IPS-18c (cell line): Measurements from ENCODE around the gene ZFP36.
A peak's percentile ranks its signal among the peaks of the same experiment; 100 is the strongest.

Source experiments
- H3K4me3 ChIP-seq: 2 replicates; pipeline ENCODE4 v1.7.0; 2013; ENCODE audit warnings: low read depth, mild to moderate bottlenecking, low read length, moderate library complexity; ENCODE audit not compliant: insufficient read depth
- H3K9me3 ChIP-seq: one replicate; pipeline ENCODE4 v1.6.1; 2013; ENCODE audit warnings: mild to moderate bottlenecking, low read length, moderate library complexity; ENCODE audit not compliant: control insufficient read depth, insufficient read depth

Gene ZFP36

DNA sequence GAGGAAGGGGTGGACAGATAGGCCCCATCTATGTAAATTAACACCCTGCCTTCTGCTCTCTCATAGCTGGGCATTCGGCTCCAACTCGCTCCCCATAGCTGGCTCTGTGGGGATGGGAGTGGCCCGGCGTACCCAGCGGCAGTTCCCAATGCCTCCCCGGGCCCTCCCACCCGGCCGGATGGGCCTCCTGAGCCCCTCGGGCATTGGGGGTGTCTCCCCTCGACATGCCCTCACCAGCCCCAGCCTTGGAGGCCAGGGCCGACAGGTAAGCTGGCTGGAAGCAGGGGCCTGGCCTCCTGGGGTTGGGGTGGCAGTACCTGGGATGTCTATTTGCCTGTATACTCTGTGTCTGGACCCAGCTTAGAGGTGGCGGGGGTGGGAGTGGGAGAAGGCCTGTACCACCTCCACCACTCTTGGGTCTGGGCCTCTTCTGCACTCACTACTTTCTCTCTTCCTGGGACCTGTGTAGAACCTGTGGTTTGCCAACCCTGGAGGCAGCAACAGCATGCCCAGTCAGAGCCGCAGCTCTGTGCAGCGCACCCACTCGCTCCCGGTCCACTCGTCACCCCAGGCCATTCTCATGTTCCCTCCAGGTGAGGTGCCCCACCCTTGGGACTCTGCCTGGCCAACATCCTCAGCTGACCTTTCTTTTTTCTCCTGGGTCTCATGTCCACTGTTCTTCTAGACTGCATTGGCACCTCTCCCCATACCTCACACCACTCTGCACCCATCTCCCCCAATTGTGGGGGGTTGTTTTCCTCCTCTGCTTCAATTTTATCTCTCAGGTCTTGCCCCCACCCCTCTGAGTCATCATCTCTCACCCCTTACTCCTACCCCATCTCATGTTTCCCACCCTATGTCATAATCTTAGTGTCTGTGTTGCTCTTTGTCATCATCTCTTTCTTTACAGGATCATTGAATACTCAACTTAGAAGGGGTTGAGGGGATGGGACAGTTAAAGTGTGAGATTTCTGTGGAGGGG is 25.8 kb upstream of the ZFP36 start:
- Histone ChIP-seq H3K9me3 (no peaks in the 10 kb centered on the region), H3K4me3 (no peak overlapping the region)

DNA sequence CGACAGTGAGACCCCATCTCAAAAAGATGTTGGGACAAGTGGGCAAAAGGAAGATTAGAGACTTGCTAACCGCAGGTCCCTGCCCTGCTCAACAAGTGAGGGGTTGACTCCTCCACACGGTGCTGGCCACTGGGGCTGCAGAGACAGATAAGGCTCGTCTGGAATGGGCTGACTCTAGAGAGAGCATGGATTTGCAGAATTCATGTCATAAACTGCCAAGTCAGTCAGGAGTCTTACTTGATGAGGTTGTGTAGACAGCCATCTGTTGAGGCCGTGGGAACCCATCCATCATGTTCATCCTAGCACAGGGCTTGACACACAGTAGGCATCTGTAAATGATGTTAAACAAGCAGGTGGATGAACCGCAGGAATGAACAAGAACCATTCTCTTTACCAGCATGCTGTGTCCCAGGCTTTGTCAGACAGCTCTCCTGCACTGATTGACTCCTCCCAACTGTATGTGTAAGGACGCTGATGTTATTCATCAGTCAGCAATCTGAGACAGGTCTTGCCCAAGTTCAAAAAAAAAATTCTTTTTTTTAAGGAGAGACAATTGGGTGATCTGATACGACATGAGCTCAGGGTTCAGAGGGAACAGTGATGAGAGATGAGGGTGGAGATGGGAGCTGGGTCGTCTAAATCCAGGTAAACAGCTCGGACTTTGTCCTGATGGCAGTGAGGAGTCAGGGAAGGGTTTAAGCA is 24.6 kb upstream of the ZFP36 start:
- no peaks in the 10 kb centered on the region for H3K9me3 ChIP-seq
- no peak overlapping the region for H3K4me3 ChIP-seq

DNA sequence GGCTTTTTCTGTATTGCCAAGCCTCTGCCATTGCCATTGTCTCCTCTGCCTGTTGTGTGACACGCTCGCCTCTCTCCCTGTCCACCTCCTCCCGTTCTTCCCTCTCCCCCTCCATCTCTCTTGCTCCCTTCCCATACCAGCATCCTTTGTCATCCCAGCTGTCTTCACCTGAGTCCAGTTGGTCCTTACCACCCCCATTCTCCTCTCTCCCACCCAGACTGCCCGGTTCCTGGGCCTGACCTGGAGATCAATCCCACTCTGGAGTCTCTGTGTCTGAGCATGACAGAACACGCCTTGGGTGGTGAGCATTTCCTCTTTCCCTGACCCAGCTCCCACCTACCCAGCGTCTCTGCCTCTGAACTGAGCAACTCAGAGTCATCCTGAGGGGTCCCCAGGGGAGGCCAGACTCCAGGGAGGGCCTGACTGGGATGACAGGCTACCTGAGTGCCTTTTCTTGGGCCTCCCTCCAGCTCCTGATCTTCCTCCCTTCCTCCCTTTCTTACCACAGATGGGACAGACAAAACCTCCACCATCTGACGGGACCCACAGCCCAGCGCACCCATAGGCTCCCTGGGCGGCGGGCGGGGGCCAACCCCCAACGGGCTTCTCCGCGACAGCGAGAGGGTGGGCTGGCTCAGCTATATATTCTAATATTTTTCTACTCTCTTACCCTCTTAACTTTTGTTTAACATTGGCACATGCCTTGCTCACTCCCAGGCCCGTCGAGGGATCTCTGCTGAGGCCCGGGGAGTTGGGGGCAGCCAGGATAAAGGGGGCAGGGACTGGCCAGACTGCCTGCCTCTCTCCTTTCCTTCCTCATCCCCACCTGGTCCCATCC is 23.4 kb upstream of the ZFP36 start:
- no peaks in the 10 kb centered on the region for H3K9me3 ChIP-seq
- no peak overlapping the region for H3K4me3 ChIP-seq

DNA sequence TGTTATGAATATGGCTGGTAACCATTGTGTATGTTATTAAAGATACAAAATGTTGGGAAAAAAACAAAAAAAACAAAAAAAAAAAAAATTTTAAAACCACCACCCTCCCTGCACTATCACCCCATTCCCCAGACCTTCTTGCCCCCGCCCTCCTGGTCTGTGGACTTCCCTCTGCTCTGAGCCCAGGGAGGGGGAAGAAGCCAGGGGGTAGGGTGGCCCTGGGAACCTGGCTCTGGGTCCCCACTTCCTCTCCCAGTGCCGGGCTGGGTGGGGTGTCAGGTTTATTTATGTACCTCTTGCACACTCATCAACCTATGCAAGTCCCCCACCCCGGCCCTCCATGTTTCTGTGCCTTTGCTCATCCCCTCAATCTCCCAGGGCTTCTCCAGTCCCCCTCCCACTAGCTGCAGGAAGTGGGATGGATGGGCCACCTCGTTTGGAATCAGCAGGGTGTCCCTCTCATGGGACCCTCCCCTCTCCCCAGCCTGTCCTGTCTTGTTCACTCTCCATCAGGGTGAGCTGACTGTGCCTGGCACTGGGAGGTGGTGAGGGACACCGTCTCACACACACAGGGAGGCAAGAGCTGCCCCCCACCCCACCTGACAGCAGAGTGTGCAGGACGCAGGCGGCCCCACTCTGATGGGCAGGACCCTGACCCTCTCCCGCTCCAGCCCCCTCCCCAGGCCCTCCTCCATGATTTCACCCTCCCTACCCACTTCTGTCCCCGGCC is 21.6 kb upstream of the ZFP36 start:
- H3K9me3 ChIP-seq: no peaks in the 10 kb centered on the region
- H3K4me3 ChIP-seq: no peak overlapping the region

DNA sequence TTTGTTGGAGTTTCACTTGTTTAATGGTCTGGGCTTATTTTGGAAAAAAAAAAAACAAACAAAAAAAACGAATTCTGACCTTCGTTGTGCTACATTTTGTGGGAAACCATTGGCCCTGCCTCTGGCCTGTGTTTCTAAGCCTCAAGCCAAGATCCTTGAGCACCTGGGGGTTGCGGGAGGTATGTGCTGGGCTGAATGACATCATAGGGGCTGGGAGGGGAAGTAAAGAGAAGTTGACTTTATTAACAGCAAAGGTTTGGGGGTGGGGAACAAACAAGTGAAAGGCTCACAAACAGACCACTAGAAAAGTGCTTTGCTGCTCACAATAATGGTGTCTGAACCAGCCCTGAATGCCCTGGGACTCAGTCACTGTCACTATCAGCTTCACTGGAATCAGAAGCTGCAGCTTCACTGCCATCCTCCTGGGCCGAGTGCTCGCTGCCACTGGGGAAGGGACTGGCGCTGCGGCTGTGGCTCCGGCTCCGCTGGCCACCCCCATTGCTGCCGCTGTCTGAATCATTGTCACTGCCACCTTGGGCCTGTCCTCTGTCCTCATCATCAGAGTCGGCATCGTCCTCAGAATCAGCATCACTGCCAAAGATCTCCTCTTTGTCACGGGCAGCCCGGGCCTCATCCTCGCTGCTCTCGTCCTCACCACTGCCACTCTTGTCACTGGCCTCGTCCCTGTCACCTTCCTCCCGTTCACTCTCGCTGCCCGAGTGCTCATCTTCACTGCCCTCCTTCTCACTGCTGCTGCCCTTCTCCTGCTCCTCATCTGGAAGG is 20.8 kb upstream of the ZFP36 start:
- Histone ChIP-seq H3K9me3 (no peaks in the 10 kb centered on the region), H3K4me3 (no peak overlapping the region)

DNA sequence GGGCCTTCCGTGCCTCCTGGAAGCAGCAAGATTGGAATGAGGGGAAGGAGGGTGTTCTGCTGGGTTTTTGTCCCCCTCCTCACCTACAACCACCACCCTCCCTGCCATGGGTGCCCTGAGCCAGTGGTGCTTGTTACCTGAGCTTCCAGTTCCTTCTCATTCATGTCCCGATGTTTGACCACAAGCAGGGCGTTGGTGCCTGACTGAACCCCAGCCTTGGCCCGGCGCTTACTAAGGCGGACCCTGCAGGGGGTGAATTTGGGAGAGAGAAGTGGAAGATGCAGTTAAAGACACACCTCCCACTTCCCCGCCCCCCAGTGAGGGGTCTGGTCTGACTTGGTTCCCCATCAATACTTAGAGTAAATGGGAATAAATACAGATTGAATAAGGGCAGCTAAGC is 20.1 kb upstream of the ZFP36 start:
- no peak overlapping the region for H3K4me3 ChIP-seq
- H3K9me3 ChIP-seq: no peaks in the 10 kb centered on the region

DNA sequence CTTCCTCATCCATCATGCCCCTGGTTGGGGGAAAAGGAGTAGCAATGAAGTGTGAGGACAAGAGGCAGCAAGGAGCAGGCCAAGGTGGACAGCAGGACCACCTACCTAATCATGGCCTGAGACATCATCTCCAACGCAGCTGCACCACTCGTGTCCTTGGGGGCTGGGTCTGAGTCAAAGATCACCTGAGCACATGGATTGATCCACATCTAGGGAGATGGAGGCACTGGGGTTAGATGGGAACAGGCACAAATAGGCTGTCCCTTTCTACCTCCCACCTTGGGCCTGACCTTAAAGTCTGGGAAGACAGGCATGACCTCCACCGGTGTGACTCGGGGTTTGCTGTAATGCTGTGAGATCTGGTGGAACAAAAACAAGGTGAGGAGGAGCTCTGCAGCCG is 18.0 kb upstream of the ZFP36 start:
- Histone ChIP-seq H3K4me3 (no peak overlapping the region), H3K9me3 (no peaks in the 10 kb centered on the region)

DNA sequence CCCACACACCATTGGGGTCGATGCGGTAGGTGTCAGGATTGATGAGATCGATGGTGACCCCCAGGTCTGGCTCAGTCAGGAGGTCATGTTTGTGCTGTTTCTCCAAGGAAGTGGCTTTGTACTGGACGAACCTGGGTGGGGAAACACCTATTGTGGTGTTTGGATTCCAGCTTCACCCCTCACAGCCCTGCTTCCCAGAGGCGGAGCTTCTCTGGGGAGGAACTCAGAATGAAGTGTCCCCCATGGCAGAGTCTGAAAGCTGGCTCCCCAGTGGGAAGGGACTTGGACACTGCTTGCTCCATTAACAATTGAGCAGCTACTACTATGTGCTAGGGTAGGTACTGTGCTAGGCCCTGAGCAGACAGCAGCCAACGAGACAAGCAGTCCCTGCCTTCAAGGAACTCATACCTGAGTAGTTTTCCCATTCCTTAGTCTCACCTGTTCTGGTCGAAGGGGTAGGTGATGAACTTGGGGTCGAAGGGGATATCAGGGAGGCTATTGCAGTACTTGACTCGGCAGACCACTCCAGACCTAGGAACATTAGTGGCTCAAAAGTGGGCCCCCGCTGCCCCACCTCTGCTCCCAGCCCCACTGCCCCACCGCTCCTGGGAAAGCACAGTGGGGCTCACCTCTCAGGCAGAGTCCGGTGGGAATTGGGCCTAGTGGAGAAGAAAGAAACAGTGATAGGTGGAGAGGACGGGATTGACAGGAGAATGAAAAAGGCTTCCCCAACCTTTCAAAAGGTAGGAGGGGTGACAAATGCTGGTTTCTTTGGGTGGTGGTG is 16.8 kb upstream of the ZFP36 start:
- Histone ChIP-seq H3K9me3 (no peaks in the 10 kb centered on the region), H3K4me3 (peak overlapping the region; percentile 92)

DNA sequence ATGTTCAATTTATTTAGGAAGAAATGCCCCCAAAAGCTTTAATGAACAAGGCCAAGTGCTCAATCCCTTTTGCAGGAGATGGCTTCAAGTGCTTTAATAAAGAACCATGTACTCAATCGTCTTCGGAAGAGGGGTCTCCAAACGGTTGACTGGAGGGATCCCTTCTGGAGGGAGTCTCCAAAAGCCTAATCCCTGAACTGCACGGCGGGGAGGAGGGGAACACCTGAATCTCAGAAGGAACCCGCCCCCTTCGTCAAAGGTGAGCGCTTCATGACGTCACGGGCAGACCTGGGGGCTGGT is 16.2 kb upstream of the ZFP36 start:
- Histone ChIP-seq H3K9me3 (no peaks in the 10 kb centered on the region), H3K4me3 (peak overlapping the region; percentile 92)

DNA sequence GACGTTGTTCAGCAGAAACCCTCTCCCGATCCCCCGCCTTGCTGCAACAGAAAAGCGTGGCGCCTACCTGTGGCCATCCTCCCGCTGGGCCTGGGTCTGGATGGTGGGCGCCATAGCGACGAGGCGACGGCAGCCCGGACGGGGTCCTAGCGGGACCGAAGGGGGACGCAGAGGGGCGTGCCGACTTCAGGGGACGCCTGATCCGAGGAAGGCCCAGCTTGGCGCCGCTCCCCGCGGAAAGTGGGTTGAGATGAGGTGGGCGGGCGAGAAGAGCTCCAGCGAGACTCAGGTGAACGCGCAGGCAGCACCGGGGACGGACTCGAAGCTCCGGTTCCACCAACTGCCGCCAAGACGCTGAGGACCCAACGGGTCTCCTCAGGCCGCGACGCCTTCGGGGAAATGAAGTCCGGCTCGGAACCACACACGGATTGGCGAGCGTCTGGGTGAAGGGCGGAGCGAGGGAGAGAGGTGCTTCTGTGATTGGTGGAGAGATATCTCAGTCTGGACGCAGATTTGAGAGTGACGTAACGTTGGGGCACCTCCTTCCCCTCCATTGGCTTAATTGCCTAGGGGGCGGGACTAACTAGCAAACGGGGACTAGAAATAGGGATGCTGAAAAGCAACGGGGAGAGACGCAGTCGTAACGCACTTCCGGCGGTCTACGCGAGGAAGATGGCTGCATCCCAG is 15.8 kb upstream of the ZFP36 start, which contains the start of the genes MED29 and PAF1:
TSS of gene MED29 (plus strand) at position 628 of the 687 bp plus-strand sequence. CDS start at position 673, 45 bp downstream.
TSS of gene PAF1 (minus strand) at position 356 of the 687 bp plus-strand sequence. CDS start at position 114, 242 bp downstream.
- H3K4me3 ChIP-seq: peak within 1 kb of the TSS; percentile 100
- H3K9me3 ChIP-seq: no peaks in the 10 kb centered on the region

DNA sequence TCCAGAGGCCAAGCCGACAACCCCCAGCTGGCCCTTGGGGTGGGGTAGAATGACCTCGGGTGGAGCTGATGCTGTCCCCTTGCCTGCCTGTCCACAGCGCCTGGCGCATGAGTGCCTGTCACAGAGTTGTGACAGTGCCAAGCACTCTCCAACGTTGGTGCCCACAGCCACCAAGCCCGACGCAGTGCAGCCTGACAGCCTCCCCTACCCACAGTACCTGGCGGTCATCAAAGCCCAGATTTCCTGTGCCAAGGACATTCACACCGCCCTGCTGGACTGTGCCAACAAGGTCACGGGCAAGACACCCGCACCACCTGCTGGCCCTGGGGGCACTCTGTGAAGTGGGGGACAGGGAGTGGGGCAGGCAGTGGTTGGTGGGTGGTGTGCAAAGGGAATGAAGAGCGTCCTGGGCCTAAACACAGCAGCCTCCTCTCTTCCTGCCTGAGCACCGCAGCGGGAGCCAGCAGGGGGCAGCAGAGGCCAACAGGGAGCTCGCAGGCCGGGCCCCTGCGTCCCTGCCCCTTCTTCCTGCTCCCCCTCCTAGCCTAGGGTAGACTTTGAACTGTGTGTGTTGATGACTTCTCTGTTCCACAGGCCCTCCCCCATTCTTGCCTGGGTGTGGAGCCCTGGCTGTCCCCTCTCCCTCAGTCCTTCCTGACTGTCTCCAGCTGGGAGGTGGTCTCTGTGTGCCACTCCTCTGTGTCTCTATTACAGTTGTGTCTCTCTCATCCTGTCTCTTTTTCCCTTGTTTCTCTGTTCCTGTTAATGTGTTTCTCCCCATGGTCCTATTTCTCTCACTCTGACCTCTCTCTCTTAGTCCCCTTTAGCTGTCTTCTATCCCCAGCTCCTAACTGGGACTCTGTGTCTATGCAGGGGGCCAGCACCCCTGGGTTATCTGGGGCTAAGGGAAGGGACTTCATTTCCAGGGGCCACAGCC is 9.0 kb upstream of the ZFP36 start:
- Histone ChIP-seq H3K9me3 (peaks cover 2% of the 10 kb centered on the region), H3K4me3 (no peak overlapping the region)

DNA sequence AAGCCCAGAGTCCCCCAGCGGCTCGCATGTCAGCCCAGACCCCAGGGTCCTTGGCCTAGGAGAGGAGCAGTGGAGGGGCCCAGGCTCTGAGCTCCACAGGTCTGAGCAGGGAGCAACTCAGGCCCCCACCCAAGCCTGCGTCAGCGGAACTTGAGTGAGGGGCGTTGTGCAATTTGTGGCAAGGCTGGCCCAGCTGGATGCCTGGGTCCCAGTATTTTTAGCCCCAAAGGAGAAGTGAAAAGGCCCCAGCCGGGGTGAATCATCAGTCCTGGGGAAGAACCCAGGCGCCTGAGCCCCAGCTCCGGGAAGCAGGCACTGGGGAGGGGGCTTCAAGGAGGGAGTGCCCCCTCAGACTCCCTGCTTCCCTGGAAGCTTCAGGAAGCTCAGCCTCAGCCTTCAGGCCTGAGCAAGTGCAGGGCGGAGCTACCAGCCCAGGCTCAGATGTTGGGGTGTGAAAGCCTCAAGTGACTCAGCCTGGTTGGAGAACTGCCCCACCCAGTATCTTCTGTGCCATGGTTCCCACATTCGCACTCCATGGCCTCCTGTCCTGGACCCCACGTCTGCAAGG is 8.3 kb upstream of the ZFP36 start:
- H3K4me3 ChIP-seq: no peak overlapping the region
- peaks cover 2% of the 10 kb centered on the region for H3K9me3 ChIP-seq

DNA sequence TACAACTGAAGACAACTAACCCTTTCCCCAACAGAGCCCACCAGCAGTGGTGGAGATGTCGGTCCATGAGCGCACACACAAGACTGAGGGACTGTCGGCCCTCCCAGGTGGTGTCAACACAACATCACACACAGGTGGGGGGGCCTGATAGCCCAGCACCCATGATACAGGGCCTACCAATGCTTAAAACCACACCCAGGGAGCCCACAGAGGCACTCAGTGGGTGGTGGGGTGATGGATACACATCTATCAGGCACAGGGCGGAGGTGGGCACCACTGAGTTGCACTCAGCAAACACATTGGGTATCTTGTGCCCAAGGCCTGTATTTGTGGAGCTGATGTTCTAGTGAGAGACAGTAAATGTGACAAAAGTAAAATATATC is 7.0 kb upstream of the ZFP36 start:
- no peak overlapping the region for H3K4me3 ChIP-seq
- peaks cover 2% of the 10 kb centered on the region for H3K9me3 ChIP-seq

DNA sequence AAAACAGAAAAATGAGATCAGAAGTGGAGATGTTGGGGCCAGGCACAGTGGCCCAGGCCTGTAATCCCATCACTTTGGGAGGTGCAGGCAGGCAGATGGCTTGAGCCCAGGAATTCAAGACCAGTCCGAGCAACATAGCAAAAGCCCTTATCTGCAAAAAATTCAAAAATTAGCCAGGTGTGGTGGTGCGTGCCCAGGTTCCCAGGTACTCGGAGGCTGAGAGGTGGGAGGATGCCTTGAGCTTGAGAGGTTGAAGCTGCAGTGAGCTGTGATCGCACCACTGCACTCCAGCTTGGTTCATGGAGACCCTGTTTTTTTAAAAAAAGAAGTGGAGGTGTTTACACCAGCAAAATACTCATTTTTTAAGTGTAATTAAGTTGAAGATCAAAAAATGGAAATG is 6.6 kb upstream of the ZFP36 start:
- H3K9me3 ChIP-seq: peaks cover 2% of the 10 kb centered on the region
- H3K4me3 ChIP-seq: no peak overlapping the region
